Activated CD4-positive, CD25-positive, alpha-beta regulatory T cell (primary cell): ENCODE measurements around the gene CHRNA7.

ENCODE experiments used
- DNase-seq, 4 experiments: peaks; one replicate each; lab custom pipeline; 2025; lab: John Stamatoyannopoulos, UW

The CHRNA7 gene

GRCh38 chr15:32089851-32090359, 59.6 kb downstream of the CHRNA7 start:
- DNase-seq, result no peak

GRCh38 chr15:32091505-32092380, 61.4 kb downstream of the CHRNA7 start:
- DNase-seq, result no peak

- DNase-seq, result no peak
Measured at GRCh38 chr15:32096213-32096612, 65.9 kb downstream of the CHRNA7 start.

GRCh38 chr15:32096916-32097617, 66.8 kb downstream of the CHRNA7 start:
- no peak for DNase-seq

- DNase-seq, result no peak
Measured at GRCh38 chr15:32098033-32098432, 67.7 kb downstream of the CHRNA7 start.

GRCh38 chr15:32099097-32099785, 68.9 kb downstream of the CHRNA7 start:
- no peak for DNase-seq

GRCh38 chr15:32099956-32100684, 69.8 kb downstream of the CHRNA7 start:
- no peak for DNase-seq

GRCh38 chr15:32104061-32104995, 74.0 kb downstream of the CHRNA7 start:
- DNase-seq, result no peak

GRCh38 chr15:32105258-32106241, 75.2 kb downstream of the CHRNA7 start:
- no peak for DNase-seq

- DNase-seq, result no peak
Measured at GRCh38 chr15:32106401-32107381, 76.4 kb downstream of the CHRNA7 start.

- no peak for DNase-seq
Measured at GRCh38 chr15:32107477-32108080, 77.3 kb downstream of the CHRNA7 start.

GRCh38 chr15:32108661-32109060, 78.3 kb downstream of the CHRNA7 start:
- no peak for DNase-seq

GRCh38 chr15:32112101-32112500, 81.8 kb downstream of the CHRNA7 start:
- no peak for DNase-seq

GRCh38 chr15:32113224-32113623, 82.9 kb downstream of the CHRNA7 start:
- DNase-seq, result no peak

GRCh38 chr15:32117122-32117521, 86.8 kb downstream of the CHRNA7 start:
- no peak for DNase-seq

GRCh38 chr15:32119286-32119685, 89.0 kb downstream of the CHRNA7 start:
- DNase-seq, result no peak

- no peak for DNase-seq
Measured at GRCh38 chr15:32119694-32120330, 89.5 kb downstream of the CHRNA7 start.
